ENCODE measurements around the gene APBA1.

DNA sequence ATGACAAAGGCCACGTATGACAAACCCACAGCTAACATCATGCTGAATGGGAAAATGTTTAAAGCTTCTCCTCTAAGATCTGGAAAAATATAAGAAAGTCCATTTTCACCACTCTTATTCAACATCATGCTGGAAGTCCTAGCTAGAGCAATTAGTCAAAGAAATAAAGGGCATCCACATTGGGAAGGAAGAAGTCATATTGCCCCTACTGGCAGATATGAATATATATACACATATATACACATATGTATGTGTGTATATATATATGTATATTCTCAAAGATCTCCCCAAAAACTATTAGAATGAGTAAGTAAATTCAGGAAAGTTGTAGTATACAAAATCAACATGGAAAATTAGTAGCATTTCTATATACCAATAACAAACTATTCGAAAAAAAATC lies 17.1 kb downstream of the APBA1 start:
- TF ChIP-seq CTCF (IDR thresholded peaks at IDR 0.05; ENCODE audit: insufficient read depth, low read length) (no peak), POLR2AphosphoS5 (IDR thresholded peaks at IDR 0.05; ENCODE audit: low read depth) (no peak), GABPA (IDR thresholded peaks at IDR 0.05; ENCODE audit: low read depth) (no peak)
- TF ChIP-seq, protein P1, sequence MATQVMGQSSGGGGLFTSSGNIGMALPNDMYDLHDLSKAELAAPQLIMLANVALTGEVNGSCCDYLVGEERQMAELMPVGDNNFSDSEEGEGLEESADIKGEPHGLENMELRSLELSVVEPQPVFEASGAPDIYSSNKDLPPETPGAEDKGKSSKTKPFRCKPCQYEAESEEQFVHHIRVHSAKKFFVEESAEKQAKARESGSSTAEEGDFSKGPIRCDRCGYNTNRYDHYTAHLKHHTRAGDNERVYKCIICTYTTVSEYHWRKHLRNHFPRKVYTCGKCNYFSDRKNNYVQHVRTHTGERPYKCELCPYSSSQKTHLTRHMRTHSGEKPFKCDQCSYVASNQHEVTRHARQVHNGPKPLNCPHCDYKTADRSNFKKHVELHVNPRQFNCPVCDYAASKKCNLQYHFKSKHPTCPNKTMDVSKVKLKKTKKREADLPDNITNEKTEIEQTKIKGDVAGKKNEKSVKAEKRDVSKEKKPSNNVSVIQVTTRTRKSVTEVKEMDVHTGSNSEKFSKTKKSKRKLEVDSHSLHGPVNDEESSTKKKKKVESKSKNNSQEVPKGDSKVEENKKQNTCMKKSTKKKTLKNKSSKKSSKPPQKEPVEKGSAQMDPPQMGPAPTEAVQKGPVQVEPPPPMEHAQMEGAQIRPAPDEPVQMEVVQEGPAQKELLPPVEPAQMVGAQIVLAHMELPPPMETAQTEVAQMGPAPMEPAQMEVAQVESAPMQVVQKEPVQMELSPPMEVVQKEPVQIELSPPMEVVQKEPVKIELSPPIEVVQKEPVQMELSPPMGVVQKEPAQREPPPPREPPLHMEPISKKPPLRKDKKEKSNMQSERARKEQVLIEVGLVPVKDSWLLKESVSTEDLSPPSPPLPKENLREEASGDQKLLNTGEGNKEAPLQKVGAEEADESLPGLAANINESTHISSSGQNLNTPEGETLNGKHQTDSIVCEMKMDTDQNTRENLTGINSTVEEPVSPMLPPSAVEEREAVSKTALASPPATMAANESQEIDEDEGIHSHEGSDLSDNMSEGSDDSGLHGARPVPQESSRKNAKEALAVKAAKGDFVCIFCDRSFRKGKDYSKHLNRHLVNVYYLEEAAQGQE (IDR thresholded peaks at IDR 0.05; ENCODE audit: insufficient replicate concordance, low read depth), result no peak
